Mucosa of descending colon (tissue), 3 donors: ENCODE results near the gene ZFP36. TPM values are rescaled to one million over a fixed set of nuclear protein-coding genes. Genes with fewer than 3 reads are reported as not detected.

Experiments
- ATAC-seq: fragments of 200-7000 bp; cut with Tn5 transposase; one replicate; pipeline ENCODE4 v1.9.1; 2020; ENCODE audit warnings: mild to moderate bottlenecking, moderate library complexity
- DNase-seq, 3 donors: peaks; one replicate each; pipeline ENCODE4 v3.0.0-alpha.2; 2020
- H3K36me3 ChIP-seq: fragments of 200-600 bp; one replicate; pipeline ENCODE4 v1.8.0; 2021; ENCODE audit warnings: low read depth, mild to moderate bottlenecking
- H3K4me1 ChIP-seq: fragments of 200-600 bp; one replicate; pipeline ENCODE4 v1.8.0; 2021; ENCODE audit warnings: low read depth, mild to moderate bottlenecking
- H3K4me3 ChIP-seq: fragments of 200-600 bp; one replicate; pipeline ENCODE4 v1.8.0; 2021; ENCODE audit warnings: mild to moderate bottlenecking
- H3K9me3 ChIP-seq: fragments of 200-600 bp; one replicate; pipeline ENCODE4 v1.8.0; 2021; ENCODE audit warnings: mild to moderate bottlenecking
- CTCF ChIP-seq: fragments of 200-600 bp; IDR thresholded peaks from one replicate; pipeline ENCODE4 v1.8.0; 2022; ENCODE audit warnings: antibody characterized with exemption, mild to moderate bottlenecking
- intact Hi-C, 2 donors: fragments of 100-400 bp; cut with DNase I in 1 of 2; cut with micrococcal nuclease in 1 of 2; formaldehyde crosslinking; loops; one replicate each; pipeline versions ENCODE4 v1.11.0 to v1.11.1; 2022; cut with DNase I, micrococcal nuclease
- total RNA-seq, 3 donors: library from RNA; stranded (reverse); fragmentation: NEBNext Ultra II Directional in 2 of 3; extraction: Animal tissue kit (Norgen Biotek cat#: 25700) in 2 of 3; gene quantifications; one replicate each; pipeline versions ENCODE4 v1.2.1 to v1.2.4, GENCODE V29; 2021 to 2023
- donor health status: DM: no; HTN: no; CAD: no; lungs with moderate emphysema.
- donor health status: DM: no; HTN: no; CAD: no.
- donor health status: DM: no; HTN: yes; CAD: no.

The ZFP36 gene
- total RNA-seq, 3 donors from 2014 or later, result 200 to 236 (median 235) TPM

GRCh38 chr19:39434123-39435076 is 27.8 kb downstream of the ZFP36 start:
- Histone ChIP-seq H3K9me3 (no peaks in the 10 kb centered on the region), H3K4me1 (peaks cover 24% of the 10 kb centered on the region), H3K4me3 (no peak overlapping the region), H3K36me3 (peaks cover 5% of the 10 kb centered on the region)
- no peak for DNase-seq
- intact Hi-C loops, result no loop called here
- no peak for ATAC-seq
- no peak for TF ChIP-seq CTCF

- Histone ChIP-seq H3K36me3 (peaks cover 5% of the 10 kb centered on the region), H3K4me3 (peak within 1 kb of the TSS; percentile 66), H3K4me1 (peaks cover 24% of the 10 kb centered on the region), H3K9me3 (no peaks in the 10 kb centered on the region)
- ATAC-seq (peak; percentile 100), DNase-seq (peak; percentile 98 to 100 (median 99))
- peak; percentile 10 for TF ChIP-seq CTCF
- intact Hi-C loops, result no loop called here
These were observed 29.1 kb downstream of the ZFP36 start, which contains the start of gene RPS16 for GRCh38 chr19:39435499-39436349. TSS of gene RPS16 (minus strand) at chr19:39435949. CDS start at chr19:39435895, 54 bp downstream.

- DNase-seq (no peak), ATAC-seq (no peak)
- intact Hi-C loops, result no loop called here
- TF ChIP-seq CTCF, result no peak
- H3K9me3 ChIP-seq, result no peaks in the 10 kb centered on the region
- H3K4me3 ChIP-seq, result peak overlapping the region; percentile 66
- H3K4me1 ChIP-seq, result peaks cover 21% of the 10 kb centered on the region
- H3K36me3 ChIP-seq, result peaks cover 5% of the 10 kb centered on the region
These were observed 29.7 kb downstream of the ZFP36 start for GRCh38 chr19:39436350-39436716.

- TF ChIP-seq CTCF, result no peak
- intact Hi-C loops, result no loop called here
- peaks cover 2% of the 10 kb centered on the region for H3K36me3 ChIP-seq
- no peak for DNase-seq
- ATAC-seq, result no peak
- no peak overlapping the region for H3K4me3 ChIP-seq
- no peaks in the 10 kb centered on the region for H3K9me3 ChIP-seq
- peaks cover 21% of the 10 kb centered on the region for H3K4me1 ChIP-seq
These were observed 31.8 kb downstream of the ZFP36 start for GRCh38 chr19:39438270-39438934.

GRCh38 chr19:39444598-39445195 is 38.0 kb downstream of the ZFP36 start:
- peaks cover 12% of the 10 kb centered on the region for H3K4me1 ChIP-seq
- no peak for TF ChIP-seq CTCF
- H3K9me3 ChIP-seq, result no peaks in the 10 kb centered on the region
- no peaks in the 10 kb centered on the region for H3K36me3 ChIP-seq
- H3K4me3 ChIP-seq, result peak overlapping the region; percentile 72
- peak in 1 of 3 donors; percentile 29 for DNase-seq
- intact Hi-C loops, result no loop called here
- no peak for ATAC-seq
